ENCODE measurements around the gene POTED.
"Not testable (repeated sequence)": the region's sequence is repeated elsewhere in the genome, so short reads cannot be mapped to it uniquely, and the experiment has no call there.

POTED gene

GRCh38 chr21:13609477-13609876 lies at the start of gene POTED:
Gene POTED, plus strand, starts transcription at chr21:13609777. Its CDS starts 452 bp downstream, at chr21:13610229.
- TF ChIP-seq CTCF (IDR thresholded peaks at IDR 0.05), result not testable (repeated sequence)
